NCI-H446 (cell line): ENCODE data around the gene AGPAT3.

Source experiments
- DNase-seq, 2 experiments: peaks; one replicate each; lab custom pipeline; 2025; lab: John Stamatoyannopoulos, UW

The AGPAT3 gene

GRCh38 chr21:43937891-43938309 is 72.9 kb downstream of the AGPAT3 start:
- no peak for DNase-seq

DNA sequence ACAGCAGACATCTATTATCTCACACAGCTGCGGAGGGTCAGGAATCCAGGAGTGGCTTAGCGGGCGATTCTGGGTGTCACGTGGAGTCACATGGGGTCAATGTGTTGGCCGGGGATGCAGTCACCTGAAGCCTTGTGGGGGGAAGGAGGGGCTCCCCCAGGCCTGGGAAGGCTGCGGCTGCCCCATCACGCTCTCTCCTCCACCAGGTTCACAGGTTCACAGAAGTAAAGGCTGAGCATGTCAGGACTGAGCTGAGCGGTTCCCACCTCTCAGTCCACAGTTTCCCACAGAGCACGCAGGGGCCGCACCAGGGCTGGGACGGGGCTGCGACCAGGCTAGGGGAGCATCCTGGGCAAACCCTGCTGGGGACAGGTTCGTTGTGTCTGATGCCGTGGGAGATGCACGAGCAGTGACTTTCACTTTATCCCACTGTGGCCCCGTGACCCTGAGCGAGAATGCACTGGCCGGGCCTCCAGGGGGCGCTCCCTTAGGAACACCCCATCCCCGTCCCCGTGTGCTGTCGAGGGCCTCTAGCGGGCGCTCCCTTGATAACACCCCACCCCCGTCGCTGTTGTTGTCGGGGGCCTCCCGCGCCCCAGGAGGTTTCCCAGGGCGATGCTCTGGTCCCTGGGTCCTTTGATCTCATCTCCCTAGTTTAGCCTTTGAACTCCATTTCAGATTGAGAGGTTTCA is 73.9 kb downstream of the AGPAT3 start:
- no peak for DNase-seq

DNA sequence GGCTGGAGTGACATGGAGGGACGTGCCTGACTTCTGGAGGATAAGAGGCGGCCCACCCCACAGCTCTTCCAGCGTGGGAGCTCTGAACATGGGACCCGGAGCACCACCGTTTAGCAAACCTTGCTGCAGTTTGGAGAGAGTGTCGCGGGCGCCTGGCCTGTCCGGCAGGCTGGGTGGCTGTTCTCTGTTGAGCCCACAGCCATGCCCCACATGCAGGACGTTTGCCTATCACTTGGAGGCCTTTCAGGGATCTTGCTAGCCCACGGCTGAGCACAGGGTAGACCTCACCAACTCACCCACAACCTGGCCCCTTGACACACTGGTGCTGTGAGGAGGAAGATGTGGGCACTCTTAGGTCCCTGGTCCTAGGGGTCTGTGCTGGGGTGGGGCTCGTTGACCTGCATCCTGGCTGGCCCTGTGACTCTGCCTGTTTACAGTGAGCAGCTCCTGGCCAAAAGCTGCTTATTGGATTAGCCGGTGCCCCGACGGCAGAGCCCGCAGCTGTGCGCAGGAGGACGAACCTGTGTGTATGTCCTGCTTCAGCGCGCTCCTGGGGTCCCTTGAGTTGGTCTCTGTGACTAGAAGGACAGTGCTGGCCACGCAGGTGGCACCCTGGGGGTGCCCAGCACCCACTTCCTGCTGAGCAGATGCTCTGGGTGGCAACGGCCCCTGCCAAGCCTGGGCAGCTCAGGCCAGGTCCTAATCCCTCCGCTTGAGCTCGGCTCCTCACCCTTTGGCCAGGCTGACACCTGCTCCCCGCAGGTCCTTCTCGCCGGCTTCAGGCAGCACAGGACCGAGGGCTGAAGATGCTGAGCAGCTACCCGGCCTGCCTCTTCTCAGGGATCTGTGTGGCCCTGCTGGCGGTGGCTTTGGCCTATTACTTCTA is 74.7 kb downstream of the AGPAT3 start:
- no peak for DNase-seq

GRCh38 chr21:43940329-43941050 is 75.5 kb downstream of the AGPAT3 start:
- no peak for DNase-seq

DNA sequence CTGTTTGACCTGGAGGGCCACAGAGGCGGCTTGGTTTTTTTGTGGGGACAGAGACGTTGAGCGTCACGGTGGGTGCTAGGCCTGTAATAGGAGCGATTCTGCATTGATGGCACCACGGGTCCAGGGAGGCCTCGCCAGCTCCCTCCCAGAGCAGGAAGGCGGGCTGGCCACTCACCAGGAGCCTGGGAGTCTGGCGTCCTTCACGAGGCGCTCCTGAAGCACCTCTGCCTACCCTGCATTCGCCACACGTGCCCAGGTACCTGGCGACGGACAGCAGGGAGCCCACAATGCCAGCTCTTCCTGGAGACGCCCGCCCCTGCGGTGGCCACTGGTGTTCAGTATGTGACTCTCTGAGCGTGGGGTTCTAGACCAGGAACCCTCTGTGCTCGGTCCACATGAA is 77.2 kb downstream of the AGPAT3 start:
- no peak for DNase-seq

DNA sequence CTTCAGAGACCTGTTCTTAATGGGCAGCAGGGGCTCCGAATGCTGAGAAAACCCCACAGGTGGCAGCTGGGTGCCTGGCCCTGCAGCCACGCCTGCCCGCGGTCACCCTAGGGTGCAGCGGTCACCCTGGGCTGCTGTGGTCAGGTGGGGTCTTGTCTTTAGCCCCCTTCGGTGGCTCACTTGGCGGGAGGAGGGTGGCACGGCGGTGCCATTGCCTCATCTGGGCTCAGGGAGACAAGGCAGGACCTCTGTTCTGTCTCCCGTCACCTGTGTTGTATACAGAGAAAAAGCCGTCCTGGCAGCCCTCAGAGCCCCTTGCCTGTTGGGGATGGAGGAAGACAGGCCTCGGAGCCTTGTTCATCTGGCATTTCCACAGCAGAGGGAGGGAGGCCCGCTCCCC is 77.6 kb downstream of the AGPAT3 start:
- no peak for DNase-seq

DNA sequence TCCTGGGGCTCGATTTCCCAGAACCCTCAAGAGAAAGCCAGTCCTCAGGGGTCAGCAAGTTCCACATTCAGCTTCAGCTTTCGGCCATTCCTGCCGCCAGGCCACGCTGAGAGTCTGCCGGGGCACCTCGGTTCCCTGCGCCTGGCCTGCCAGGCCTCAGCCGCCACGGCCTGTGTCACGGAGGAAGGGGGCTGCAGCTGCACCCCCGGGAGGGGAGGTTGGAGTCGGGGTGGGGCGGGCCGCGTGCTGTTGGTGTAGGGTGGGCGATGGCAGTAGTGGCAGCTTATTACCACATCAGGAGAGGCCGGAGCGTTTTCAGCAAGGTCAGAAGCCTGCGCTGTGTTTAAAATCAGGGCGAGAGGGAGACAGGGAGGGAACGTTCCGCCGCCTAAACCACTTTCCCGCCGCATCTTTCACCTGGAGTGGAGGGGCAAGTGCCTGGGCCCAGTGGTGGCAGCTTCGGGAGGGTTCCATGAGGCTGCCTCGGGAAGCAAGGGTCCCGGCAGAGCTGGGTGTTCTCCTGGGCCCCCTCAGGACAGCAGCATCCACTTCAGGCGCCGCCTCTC is 78.6 kb downstream of the AGPAT3 start:
- no peak for DNase-seq

DNA sequence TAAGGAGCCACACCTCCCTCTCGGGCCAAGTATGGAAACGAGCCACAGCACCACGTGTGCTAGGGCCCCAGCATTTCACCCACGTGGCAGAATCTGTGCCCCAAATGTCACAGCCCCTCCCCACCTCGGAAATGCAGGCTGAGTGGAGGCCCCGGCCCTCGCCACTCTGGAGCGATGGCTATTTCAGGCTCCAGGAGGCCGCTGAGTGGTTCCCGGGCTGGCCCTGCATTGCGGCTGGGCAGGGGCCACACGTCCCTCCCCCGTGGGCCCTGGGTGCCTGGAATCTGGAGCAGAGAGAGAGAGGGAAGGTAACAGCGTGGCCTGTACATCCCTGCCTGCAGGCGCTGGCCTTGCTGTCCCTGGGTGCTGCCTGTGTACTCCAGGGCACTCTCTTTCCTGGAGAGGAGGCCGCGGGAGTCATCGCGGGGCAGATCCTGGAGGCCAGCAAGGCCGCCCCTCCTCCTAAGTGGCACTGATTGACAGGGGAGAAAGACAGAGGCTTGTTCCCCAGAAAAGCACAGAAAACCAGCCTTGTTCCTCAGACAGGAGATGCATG is 79.1 kb downstream of the AGPAT3 start:
- no peak for DNase-seq

DNA sequence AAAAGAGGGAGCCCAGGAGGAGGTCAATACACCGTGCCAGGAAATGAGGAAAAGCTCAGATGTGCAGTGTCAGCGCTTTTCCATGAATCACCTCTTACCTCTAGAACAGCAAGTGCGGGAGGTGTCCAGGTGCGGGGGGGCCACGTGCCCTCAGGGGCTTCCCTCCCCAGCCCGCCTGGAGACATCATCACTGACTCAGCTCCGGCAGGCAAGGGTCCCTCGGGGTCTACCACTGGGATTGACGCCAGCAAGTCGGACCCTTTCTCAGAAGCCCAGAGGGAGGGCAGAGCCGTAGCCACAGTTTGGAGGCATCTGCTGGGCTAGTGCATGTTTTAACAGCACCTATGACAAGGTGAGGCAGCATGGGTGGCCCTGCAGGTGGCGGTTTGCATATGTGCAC is 79.7 kb downstream of the AGPAT3 start:
- DNase-seq: no peak

- DNase-seq: no peak
Measured at GRCh38 chr21:43948740-43949498, 83.9 kb downstream of the AGPAT3 start.

GRCh38 chr21:43949499-43950208 is 84.6 kb downstream of the AGPAT3 start:
- DNase-seq: no peak

GRCh38 chr21:43950481-43950880 is 85.5 kb downstream of the AGPAT3 start:
- DNase-seq: no peak

GRCh38 chr21:43950936-43951335 is 85.9 kb downstream of the AGPAT3 start:
- DNase-seq: no peak

- DNase-seq: no peak
Measured at GRCh38 chr21:43951911-43952703, 87.1 kb downstream of the AGPAT3 start.

DNA sequence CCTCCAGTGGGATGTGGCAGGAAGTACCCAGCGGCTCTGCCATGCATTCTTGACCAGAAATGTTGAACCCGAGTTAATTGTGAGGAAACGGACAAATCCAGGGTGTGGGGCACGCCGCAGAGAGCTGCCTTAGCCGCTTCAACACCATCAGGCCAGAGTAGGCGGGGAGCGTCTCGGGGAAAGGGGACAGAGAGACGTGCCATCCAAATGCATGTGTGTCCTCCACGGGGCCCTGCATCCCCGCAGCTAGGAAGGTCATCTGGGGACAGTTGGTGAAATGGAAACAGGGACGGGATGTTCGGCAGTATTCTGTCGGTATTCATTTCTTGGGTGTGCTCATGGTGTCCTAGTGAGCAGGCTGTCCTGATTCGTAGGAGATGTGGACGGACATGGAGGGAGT is 88.0 kb downstream of the AGPAT3 start:
- DNase-seq: no peak

DNA sequence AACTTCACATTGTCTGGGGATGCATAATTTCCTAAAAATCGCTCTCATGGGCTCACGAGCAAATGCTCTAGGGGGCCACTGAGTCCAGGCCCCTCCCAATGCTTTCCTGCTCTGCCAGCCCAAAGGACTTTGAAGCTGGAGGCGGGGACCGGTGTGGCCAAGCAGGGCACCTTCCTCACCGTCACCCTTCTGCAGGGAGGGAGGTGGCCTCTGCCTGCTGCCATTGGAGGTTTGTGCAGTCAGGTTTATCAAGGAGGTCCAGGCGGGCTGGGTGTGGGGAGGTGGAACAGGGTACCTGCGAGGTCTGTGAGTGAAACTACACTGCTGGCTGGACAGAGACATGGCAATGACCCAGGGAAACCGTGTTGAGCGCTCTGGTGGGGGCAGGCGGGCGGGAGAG is 89.0 kb downstream of the AGPAT3 start:
- DNase-seq: no peak

DNA sequence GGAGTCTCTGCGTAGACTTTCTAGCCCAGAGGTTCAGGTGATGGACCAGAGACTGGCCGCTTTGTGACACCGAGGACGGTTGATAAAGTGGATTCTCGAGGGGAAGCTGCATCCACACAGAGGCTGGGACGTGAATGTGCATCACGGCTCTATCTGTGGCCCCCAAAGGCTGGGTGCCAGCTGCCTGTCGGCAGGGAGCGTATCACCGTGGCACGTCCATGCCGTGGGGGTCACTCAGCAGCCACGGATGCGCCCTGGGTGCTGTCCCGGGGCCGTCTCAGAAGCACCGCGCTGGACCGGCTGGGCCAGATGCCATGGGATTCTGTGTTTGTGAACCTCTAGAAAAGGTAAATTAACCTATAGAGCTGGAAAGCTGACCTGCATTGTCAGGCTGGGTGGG is 89.9 kb downstream of the AGPAT3 start:
- DNase-seq: no peak

GRCh38 chr21:43956019-43956669 is 91.1 kb downstream of the AGPAT3 start:
- no peak for DNase-seq

DNA sequence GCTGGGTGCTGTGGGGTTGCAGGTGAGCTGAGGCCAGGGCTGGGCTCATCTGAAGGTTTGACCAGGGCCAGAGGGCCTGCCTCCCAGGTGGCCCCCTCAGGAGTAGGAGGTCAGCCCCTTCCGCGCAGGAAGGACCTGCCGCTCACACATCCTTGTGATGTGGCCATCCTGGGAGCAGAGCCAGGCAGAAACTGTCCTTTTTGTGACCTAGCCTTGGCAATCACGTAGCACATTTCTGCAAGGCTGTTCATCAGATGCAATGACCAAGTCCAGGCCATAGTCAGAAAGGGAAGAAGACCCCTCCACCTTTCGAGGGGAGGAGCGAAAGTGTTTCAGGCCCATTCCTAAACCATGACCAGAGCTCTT is 91.6 kb downstream of the AGPAT3 start:
- no peak for DNase-seq
